Activated naive CD4-positive, alpha-beta T cell treated with anti-CD3 and anti-CD28 coated beads for 36 hours (primary cell): ENCODE data around the gene IL1RL2. TPM values are rescaled to one million over a fixed set of nuclear protein-coding genes. Genes with fewer than 3 reads are reported as not detected.

ENCODE experiments used
- CTCF ChIA-PET: fragments of 350-600 bp; sonication (Branson Sonifier 250); formaldehyde crosslinking; loops from one replicate; lab custom pipeline; 2021; ENCODE audit warnings: antibody characterized with exemption; lab: Charles Lee
- DNase-seq: peaks from one replicate; pipeline ENCODE4 v3.0.0-alpha.2; 2020
- H3K27ac Mint-ChIP-seq: one replicate; pipeline ENCODE4 v1.8.0; 2021; ENCODE audit warnings: mild to moderate bottlenecking, mixed read lengths
- H3K27me3 Mint-ChIP-seq: one replicate; pipeline ENCODE4 v1.8.0; 2021; ENCODE audit warnings: low read depth, mixed read lengths
- H3K36me3 Mint-ChIP-seq: one replicate; pipeline ENCODE4 v1.8.0; 2021; ENCODE audit warnings: low read depth, mixed read lengths
- H3K4me1 Mint-ChIP-seq: one replicate; pipeline ENCODE4 v1.8.0; 2021; ENCODE audit warnings: low read depth, mixed read lengths
- H3K4me3 Mint-ChIP-seq: one replicate; pipeline ENCODE4 v1.8.0; 2021; ENCODE audit warnings: mild to moderate bottlenecking, moderate library complexity, mixed read lengths
- H3K9me3 Mint-ChIP-seq: one replicate; pipeline ENCODE4 v1.8.0; 2021; ENCODE audit warnings: mixed read lengths
- intact Hi-C: fragments of 100-400 bp; cut with micrococcal nuclease; formaldehyde crosslinking; loops from one replicate; pipeline ENCODE4 v1.15.1; 2023
- total RNA-seq, 2 experiments: library from RNA; stranded (reverse); gene quantifications; one replicate each; pipeline ENCODE4 v1.2.3, GENCODE V29; 2021

Gene IL1RL2
- total RNA-seq, 2 experiments from 2014 or later, result 0.30 to 0.91 TPM

GRCh38 chr2:102261467-102262135 is 74.8 kb downstream of the IL1RL2 start:
- CTCF ChIA-PET, result interaction anchor here (0.6 to 1.9 kb wide), 4 partner anchors 10 to 94 kb away, joined by 3 to 6 read pairs (median 3); partner anchors contain the start of gene IL18R1
- Mint-ChIP-seq H3K27ac (no peak overlapping the region), H3K4me3 (no peak overlapping the region), H3K36me3 (peaks cover 2% of the 10 kb centered on the region), H3K9me3 (peaks cover 2% of the 10 kb centered on the region), H3K27me3 (no peaks in the 10 kb centered on the region), H3K4me1 (peaks cover 38% of the 10 kb centered on the region)
- intact Hi-C loops, result no loop called here
- DNase-seq, result no peak

- H3K27me3 Mint-ChIP-seq, result no peaks in the 10 kb centered on the region
- peaks cover 29% of the 10 kb centered on the region for H3K4me1 Mint-ChIP-seq
- CTCF ChIA-PET, result interaction anchor here (0.9 to 1.9 kb wide), 3 partner anchors 11 to 94 kb away, joined by 3 to 6 read pairs (median 3); partner anchors contain the start of gene IL18R1
- DNase-seq, result no peak
- H3K27ac Mint-ChIP-seq, result no peak overlapping the region
- peaks cover 2% of the 10 kb centered on the region for H3K9me3 Mint-ChIP-seq
- peaks cover 2% of the 10 kb centered on the region for H3K36me3 Mint-ChIP-seq
- H3K4me3 Mint-ChIP-seq, result no peak overlapping the region
- intact Hi-C loops, result no loop called here
Measured at GRCh38 chr2:102262216-102263129, 75.7 kb downstream of the IL1RL2 start.

- peaks cover 7% of the 10 kb centered on the region for H3K4me1 Mint-ChIP-seq
- no peaks in the 10 kb centered on the region for H3K9me3 Mint-ChIP-seq
- no peak for DNase-seq
- no peak overlapping the region for H3K27ac Mint-ChIP-seq
- intact Hi-C loops, result no loop called here
- CTCF ChIA-PET, result interaction anchor here (0.6 kb wide), 1 partner anchor 385 kb away, joined by 3 read pairs; no protein-coding TSS in a partner anchor
- H3K27me3 Mint-ChIP-seq, result peaks cover 3% of the 10 kb centered on the region
- H3K36me3 Mint-ChIP-seq, result no peaks in the 10 kb centered on the region
- H3K4me3 Mint-ChIP-seq, result no peak overlapping the region
Measured at GRCh38 chr2:102264952-102265351, 78.1 kb downstream of the IL1RL2 start.

GRCh38 chr2:102266204-102266603 is 79.4 kb downstream of the IL1RL2 start:
- peaks cover 6% of the 10 kb centered on the region for H3K27me3 Mint-ChIP-seq
- no peaks in the 10 kb centered on the region for H3K36me3 Mint-ChIP-seq
- no peaks in the 10 kb centered on the region for H3K9me3 Mint-ChIP-seq
- CTCF ChIA-PET, result interaction anchor here (1.1 kb wide), 1 partner anchor 26 kb away, joined by 3 read pairs; no protein-coding TSS in a partner anchor
- no peak for DNase-seq
- H3K4me3 Mint-ChIP-seq, result no peak overlapping the region
- intact Hi-C loops, result no loop called here
- peaks cover 7% of the 10 kb centered on the region for H3K4me1 Mint-ChIP-seq
- H3K27ac Mint-ChIP-seq, result no peak overlapping the region

- no peaks in the 10 kb centered on the region for H3K36me3 Mint-ChIP-seq
- no peaks in the 10 kb centered on the region for H3K9me3 Mint-ChIP-seq
- DNase-seq, result no peak
- peaks cover 6% of the 10 kb centered on the region for H3K27me3 Mint-ChIP-seq
- H3K4me3 Mint-ChIP-seq, result no peak overlapping the region
- intact Hi-C loops, result no loop called here
- CTCF ChIA-PET, result interaction anchor here (1.3 kb wide), 1 partner anchor 175 kb away, joined by 4 read pairs; no protein-coding TSS in a partner anchor
- H3K4me1 Mint-ChIP-seq, result peaks cover 16% of the 10 kb centered on the region
- no peak overlapping the region for H3K27ac Mint-ChIP-seq
Measured at GRCh38 chr2:102267774-102268173, 81.0 kb downstream of the IL1RL2 start.

- no peak overlapping the region for H3K27ac Mint-ChIP-seq
- intact Hi-C loops, result no loop called here
Measured at GRCh38 chr2:102268510-102269199, 81.8 kb downstream of the IL1RL2 start.

GRCh38 chr2:102269200-102269524 is 82.3 kb downstream of the IL1RL2 start:
- Mint-ChIP-seq H3K4me3 (no peak overlapping the region), H3K36me3 (no peaks in the 10 kb centered on the region), H3K4me1 (peaks cover 9% of the 10 kb centered on the region), H3K27me3 (peaks cover 6% of the 10 kb centered on the region), H3K27ac (no peak overlapping the region), H3K9me3 (no peaks in the 10 kb centered on the region)
- intact Hi-C loops, result no loop called here
- DNase-seq, result no peak
- CTCF ChIA-PET, result interaction anchor here (0.8 to 1.2 kb wide), 2 partner anchors 29 to 174 kb away, joined by 3 read pairs; no protein-coding TSS in a partner anchor

More at GRCh38 chr2:102268510-102269199, 81.8 kb downstream of the IL1RL2 start:
- H3K4me3 Mint-ChIP-seq, result no peak overlapping the region
- H3K4me1 Mint-ChIP-seq, result peaks cover 13% of the 10 kb centered on the region
- no peaks in the 10 kb centered on the region for H3K9me3 Mint-ChIP-seq
- no peak for DNase-seq
- H3K27me3 Mint-ChIP-seq, result peaks cover 6% of the 10 kb centered on the region
- no peaks in the 10 kb centered on the region for H3K36me3 Mint-ChIP-seq
- CTCF ChIA-PET, result no interaction called here

- H3K27ac Mint-ChIP-seq, result no peak overlapping the region
- H3K27me3 Mint-ChIP-seq, result peaks cover 6% of the 10 kb centered on the region
- CTCF ChIA-PET, result interaction anchor here (0.7 to 1.6 kb wide), 2 partner anchors 160 to 171 kb away, joined by 3 to 5 read pairs; no protein-coding TSS in a partner anchor
- DNase-seq, result no peak
- H3K36me3 Mint-ChIP-seq, result no peaks in the 10 kb centered on the region
- H3K9me3 Mint-ChIP-seq, result peaks cover 5% of the 10 kb centered on the region
- intact Hi-C loops, result no loop called here
- peaks cover 19% of the 10 kb centered on the region for H3K4me1 Mint-ChIP-seq
- H3K4me3 Mint-ChIP-seq, result peak overlapping the region; percentile 23
Measured at GRCh38 chr2:102271844-102272243, 85.0 kb downstream of the IL1RL2 start.

- H3K9me3 Mint-ChIP-seq, result peaks cover 5% of the 10 kb centered on the region
- intact Hi-C loops, result no loop called here
- no peaks in the 10 kb centered on the region for H3K36me3 Mint-ChIP-seq
- peaks cover 23% of the 10 kb centered on the region for H3K4me1 Mint-ChIP-seq
- DNase-seq, result no peak
- H3K4me3 Mint-ChIP-seq, result no peak overlapping the region
- no peak overlapping the region for H3K27ac Mint-ChIP-seq
- CTCF ChIA-PET, result interaction anchor here (0.6 to 1.2 kb wide), 2 partner anchors 22 to 358 kb away, joined by 3 read pairs; no protein-coding TSS in a partner anchor
- H3K27me3 Mint-ChIP-seq, result peaks cover 6% of the 10 kb centered on the region
Measured at GRCh38 chr2:102273619-102274211, 86.9 kb downstream of the IL1RL2 start.

GRCh38 chr2:102276549-102277201 is 89.9 kb downstream of the IL1RL2 start:
- H3K27me3 Mint-ChIP-seq, result no peaks in the 10 kb centered on the region
- peaks cover 5% of the 10 kb centered on the region for H3K9me3 Mint-ChIP-seq
- no peak overlapping the region for H3K4me3 Mint-ChIP-seq
- intact Hi-C loops, result no loop called here
- H3K4me1 Mint-ChIP-seq, result peaks cover 19% of the 10 kb centered on the region
- CTCF ChIA-PET, result interaction anchor here (0.6 to 1.6 kb wide), 8 partner anchors 19 to 530 kb away, joined by 3 to 5 read pairs (median 3); no protein-coding TSS in a partner anchor
- DNase-seq, result no peak
- H3K27ac Mint-ChIP-seq, result no peak overlapping the region
- H3K36me3 Mint-ChIP-seq, result no peaks in the 10 kb centered on the region

GRCh38 chr2:102277202-102277700 is 90.4 kb downstream of the IL1RL2 start:
- no peak for DNase-seq
- H3K27me3 Mint-ChIP-seq, result no peaks in the 10 kb centered on the region
- CTCF ChIA-PET, result interaction anchor here (0.6 to 1.6 kb wide), 7 partner anchors 20 to 531 kb away, joined by 3 to 5 read pairs (median 3); no protein-coding TSS in a partner anchor
- no peak overlapping the region for H3K4me3 Mint-ChIP-seq
- H3K36me3 Mint-ChIP-seq, result no peaks in the 10 kb centered on the region
- H3K9me3 Mint-ChIP-seq, result peaks cover 5% of the 10 kb centered on the region
- H3K27ac Mint-ChIP-seq, result no peak overlapping the region
- intact Hi-C loops, result no loop called here
- peaks cover 14% of the 10 kb centered on the region for H3K4me1 Mint-ChIP-seq
